DOHH2 (cell line): Measurements from ENCODE around the gene PCBP3.

Experiments
- CTCF ChIP-seq: fragments of 200-600 bp; sonication (generic); IDR thresholded peaks from one replicate; pipeline ENCODE4 v1.5.1; 2014; ENCODE audit warnings: antibody characterized with exemption, mild to moderate bottlenecking, low read depth, low read length; ENCODE audit not compliant: poor library complexity, severe bottlenecking
- EZH2phosphoT487 ChIP-seq: fragments of 200-600 bp; sonication (generic); IDR thresholded peaks from 2 replicates; pipeline ENCODE4 v1.6.1; 2017; ENCODE audit warnings: borderline replicate concordance, mild to moderate bottlenecking, antibody characterized with exemption, low read length, moderate library complexity, mixed read lengths

DNA sequence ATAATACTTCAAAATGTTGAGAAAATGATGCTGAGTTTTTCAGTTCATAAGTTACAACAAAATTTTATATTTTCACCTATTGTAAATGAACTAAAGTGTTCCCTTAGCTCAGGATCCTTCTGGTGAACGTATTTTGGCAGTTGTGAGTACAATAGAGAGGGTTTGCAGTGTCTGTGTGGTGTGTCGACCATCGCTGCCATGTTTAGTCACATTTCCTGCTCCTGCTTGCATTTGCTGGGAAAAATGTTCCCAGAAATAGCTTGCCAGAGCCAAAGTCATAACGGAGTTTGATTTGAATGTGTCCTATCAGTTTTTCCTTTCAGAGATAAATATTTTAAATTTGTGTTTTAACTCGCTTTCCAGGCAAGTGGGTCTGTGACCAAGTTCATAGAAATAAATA, 220.9 kb downstream of the PCBP3 start:
- TF ChIP-seq CTCF (no peak), EZH2phosphoT487 (no peak)
